K562 (cell line): ENCODE measurements around the gene PTCH1. TPM values are rescaled to one million over a fixed set of nuclear protein-coding genes. Genes with fewer than 3 reads are reported as not detected.

ENCODE experiments used
- BCOR ChIP-seq: fragments of 450-650 bp; IDR thresholded peaks from 2 replicates; pipeline ENCODE4 v1.6.1; 2016
- KLF1 ChIP-seq: fragments of 450-650 bp; IDR thresholded peaks from 2 replicates; pipeline ENCODE4 v1.6.1; 2016; ENCODE audit warnings: missing genetic modification characterization, missing compliant biosample characterization
- MXI1 ChIP-seq: IDR thresholded peaks from 2 replicates; pipeline ENCODE4 v1.6.1; 2011; ENCODE audit warnings: low read depth, mild to moderate bottlenecking, improper control_type of control experiment, low read length
- RB1 ChIP-seq: fragments of 450-650 bp; IDR thresholded peaks from 2 replicates; pipeline ENCODE4 v1.6.1; 2017; ENCODE audit warnings: low read depth, mild to moderate bottlenecking
- RUNX1 ChIP-seq: sonication (generic); IDR thresholded peaks from 2 replicates; pipeline ENCODE4 v1.6.1; 2016; ENCODE audit warnings: antibody characterized with exemption, low read depth
- TFAM ChIP-seq: fragments of 250-450 bp; sonication (Bioruptor Pico); conservative IDR thresholded peaks from 2 replicates; pipeline ENCODE4 v1.5.0; 2021; ENCODE audit warnings: mild to moderate bottlenecking, moderate library complexity
- ZNF318 ChIP-seq, 2 experiments: fragments of 450-650 bp; IDR thresholded peaks; 2 replicates each; pipeline ENCODE4 v1.6.1; 2016; ENCODE audit warnings: mild to moderate bottlenecking in 2 of 2, borderline replicate concordance in 1 of 2, low read depth in 1 of 2, moderate library complexity in 1 of 2
- ZNF398 ChIP-seq: fragments of 250-450 bp; sonication (Bioruptor Pico); IDR thresholded peaks from 2 replicates; pipeline ENCODE4 v1.8.0; 2021; ENCODE audit warnings: moderate library complexity, mild to moderate bottlenecking, inconsistent platforms
- polyA plus RNA-seq, 8 experiments: library from polyadenylated mRNA; depleted of rRNA in 4 of 8; stranded (reverse) in 5 of 8; unstranded in 3 of 8; fragments of >200 nt; fragmentation: Nextera tagmentation in 2 of 8; fragmentation: Illumina TruSeq in 1 of 8; extraction: Ambion mirVana in 2 of 8; extraction: Trizol in 1 of 8; gene quantifications; 2 replicates each; pipeline versions ENCODE4 v1.2.1 to v1.2.3, GENCODE V29; 2011 to 2014; ENCODE audit warnings: inconsistent platforms in 1 of 8, missing spikeins in 1 of 8
- total RNA-seq, 7 experiments: library from RNA; depleted of rRNA in 6 of 7; stranded (reverse); fragments of >200 nt in 6 of 7; fragmentation: Illumina TruSeq in 2 of 7; extraction: Trizol in 2 of 7; gene quantifications; 2 replicates each; pipeline versions ENCODE4 v1.2.1 to v1.2.3, GENCODE V29; 2011 to 2021; ENCODE audit warnings: low replicate concordance in 1 of 7

PTCH1 gene
- total and polyA plus RNA-seq, 9 of the 15 experiments (the other 6 are each of a cell fraction or from before 2014, with no cell fraction given): 0.70 to 9.9 (median 3.8) TPM

- TF ChIP-seq RB1: no peak
- TF ChIP-seq ZNF318 (IDR thresholded peaks at IDR 0.05; ENCODE audit: borderline replicate concordance in 1 of 2, low read depth in 1 of 2): no peak
- TF ChIP-seq BCOR: no peak
- TF ChIP-seq KLF1: no peak
- no peak for TF ChIP-seq MXI1
- TF ChIP-seq RUNX1: no peak
- no peak for TF ChIP-seq ZNF398
- TF ChIP-seq TFAM (CRISPR knock-in tag): no peak
Observed at GRCh38 chr9:95419444-95419843, 97.3 kb downstream of the PTCH1 start (continued).
